Caco-2 (cell line): ENCODE measurements around the gene AGXT2. TPM values are rescaled to one million over a fixed set of nuclear protein-coding genes. Genes with fewer than 3 reads are reported as not detected.

ENCODE experiments used
- Bru-seq: library from RNA; stranded (reverse); fragments of 400-500 nt; gene quantifications from one replicate; lab custom pipeline; 2021; lab: Mats Ljungman, UMichigan
- BruChase-seq, 2 experiments: library from RNA; stranded (reverse); fragments of 400-500 nt; gene quantifications; one replicate each; lab custom pipeline; 2021; lab: Mats Ljungman, UMichigan
- BruUV-seq: library from RNA; stranded (reverse); fragments of 400-500 nt; replicated peaks from 2 replicates; lab custom pipeline; 2021; lab: Mats Ljungman, UMichigan
- CTCF ChIA-PET: fragments of 300-600 bp; sonication (Branson Sonifier 250); formaldehyde crosslinking; loops from one replicate; lab custom pipeline; 2022; ENCODE audit warnings: antibody characterized with exemption; lab: Charles Lee
- POLR2A ChIA-PET: fragments of 300-600 bp; sonication (Branson Sonifier 250); formaldehyde crosslinking; loops from one replicate; lab custom pipeline; 2022; ENCODE audit warnings: antibody characterized with exemption; lab: Charles Lee
- DNase-seq, 2 experiments: peaks; one replicate each; pipeline versions ENCODE4 v3.0.0 to v3.0.0-alpha.2; 2020 to 2022
- H3K27me3 ChIP-seq: replicated peaks from 2 replicates; pipeline ENCODE4 v1.6.0; 2011; ENCODE audit warnings: low read length; ENCODE audit not compliant: control insufficient read depth, insufficient read depth
- H3K36me3 ChIP-seq: 2 replicates; pipeline ENCODE4 v1.5.1; 2011; ENCODE audit warnings: low read length; ENCODE audit not compliant: control insufficient read depth, insufficient read depth
- H3K4me1 ChIP-seq: fragments of 250-450 bp; sonication (Bioruptor Pico); 2 replicates; pipeline ENCODE4 v1.5.1; 2020; ENCODE audit warnings: mild to moderate bottlenecking
- H3K4me3 ChIP-seq: 2 replicates; pipeline ENCODE4 v1.5.1; 2011; ENCODE audit warnings: low read depth, mild to moderate bottlenecking, control low read depth, low read length
- H3K9me3 ChIP-seq: fragments of 250-450 bp; sonication (Bioruptor Pico); 2 replicates; pipeline ENCODE4 v1.5.1; 2020; ENCODE audit warnings: mild to moderate bottlenecking, moderate library complexity
- H3K27ac Mint-ChIP-seq: one replicate; pipeline ENCODE4 v1.8.0; 2022; ENCODE audit warnings: mixed read lengths; ENCODE audit not compliant: unreplicated experiment
- H3K27me3 Mint-ChIP-seq: one replicate; pipeline ENCODE4 v1.8.0; 2022; ENCODE audit warnings: mixed read lengths; ENCODE audit not compliant: insufficient read depth, unreplicated experiment
- H3K36me3 Mint-ChIP-seq: one replicate; pipeline ENCODE4 v1.8.0; 2022; ENCODE audit warnings: mild to moderate bottlenecking, mixed read lengths; ENCODE audit not compliant: insufficient read depth, unreplicated experiment
- H3K4me1 Mint-ChIP-seq: one replicate; pipeline ENCODE4 v1.8.0; 2022; ENCODE audit warnings: low read depth, mixed read lengths; ENCODE audit not compliant: unreplicated experiment
- H3K4me3 Mint-ChIP-seq: one replicate; pipeline ENCODE4 v1.8.0; 2022; ENCODE audit warnings: mild to moderate bottlenecking, moderate library complexity, mixed read lengths; ENCODE audit not compliant: unreplicated experiment
- H3K9me3 Mint-ChIP-seq: one replicate; pipeline ENCODE4 v1.8.0; 2022; ENCODE audit warnings: mixed read lengths; ENCODE audit not compliant: unreplicated experiment
- intact Hi-C: fragments of 100-400 bp; cut with micrococcal nuclease; formaldehyde crosslinking; loops from one replicate; pipeline ENCODE4 v1.10.0; 2022; ENCODE audit not compliant: unreplicated experiment
- long read RNA-seq: library from polyadenylated mRNA; stranded (forward); transcript quantifications from one replicate; pipeline ENCODE4 v2.0.0, GENCODE V29; 2022
- total RNA-seq: library from RNA; stranded (reverse); gene quantifications from 2 replicates; pipeline ENCODE4 v1.2.3, GENCODE V29; 2022
- TF ChIP-seq, protein P1 (sequence below), 2 experiments: fragments of 200-600 bp in 1 of 2; IDR thresholded peaks; 1 replicate in 1 of 2; 2 replicates in 1 of 2; pipeline versions ENCODE4 v1.5.1 to v1.8.0; 2011 to 2022; ENCODE audit warnings: antibody characterized with exemption in 1 of 2, control low read depth in 1 of 2, inconsistent platforms in 1 of 2, low read depth in 1 of 2, low read length in 1 of 2, mild to moderate bottlenecking in 1 of 2, moderate library complexity in 1 of 2; ENCODE audit not compliant: insufficient read depth in 1 of 2, severe bottlenecking in 1 of 2, unreplicated experiment in 1 of 2

The AGXT2 gene
- 0.21 TPM in 1 of 2 replicates, not detected in the other for total RNA-seq
- Bru-seq, nascent RNA = percentile 12 among the genes with signal in this experiment
- percentile 14 among the genes with signal in this experiment for BruChase-seq, experiment 1, labeled RNA remaining after a 2-hour chase
- percentile 5 among the genes with signal in this experiment for BruChase-seq, experiment 2, labeled RNA remaining after a 6-hour chase
- long read RNA-seq, partial matches to known transcripts = 1 of 2 reads
- long read RNA-seq, other reads (novel, unspliced or antisense) = 1 of 2 reads

GRCh38 chr5:35047785-35048404 lies at the start of gene AGXT2:
Gene AGXT2, minus strand, starts transcription at chr5:35047949. Its CDS starts 57 bp downstream, at chr5:35047892.
- no peaks in the 10 kb centered on the region for H3K27me3 ChIP-seq
- ChIA-PET CTCF (no interaction called here), POLR2A (no interaction called here)
- peaks cover 17% of the 10 kb centered on the region for H3K4me1 ChIP-seq
- intact Hi-C loops = no loop called here
- BruUV-seq = no TSS peak
- H3K4me1 Mint-ChIP-seq = peaks cover 23% of the 10 kb centered on the region
- DNase-seq = no peak
- no peak within 1 kb of the TSS for H3K4me3 Mint-ChIP-seq
- H3K9me3 ChIP-seq = no peaks in the 10 kb centered on the region
- no peaks in the 10 kb centered on the region for H3K36me3 Mint-ChIP-seq
- no peaks in the 10 kb centered on the region for H3K36me3 ChIP-seq
- no peaks in the 10 kb centered on the region for H3K9me3 Mint-ChIP-seq
- TF ChIP-seq, protein P1, sequence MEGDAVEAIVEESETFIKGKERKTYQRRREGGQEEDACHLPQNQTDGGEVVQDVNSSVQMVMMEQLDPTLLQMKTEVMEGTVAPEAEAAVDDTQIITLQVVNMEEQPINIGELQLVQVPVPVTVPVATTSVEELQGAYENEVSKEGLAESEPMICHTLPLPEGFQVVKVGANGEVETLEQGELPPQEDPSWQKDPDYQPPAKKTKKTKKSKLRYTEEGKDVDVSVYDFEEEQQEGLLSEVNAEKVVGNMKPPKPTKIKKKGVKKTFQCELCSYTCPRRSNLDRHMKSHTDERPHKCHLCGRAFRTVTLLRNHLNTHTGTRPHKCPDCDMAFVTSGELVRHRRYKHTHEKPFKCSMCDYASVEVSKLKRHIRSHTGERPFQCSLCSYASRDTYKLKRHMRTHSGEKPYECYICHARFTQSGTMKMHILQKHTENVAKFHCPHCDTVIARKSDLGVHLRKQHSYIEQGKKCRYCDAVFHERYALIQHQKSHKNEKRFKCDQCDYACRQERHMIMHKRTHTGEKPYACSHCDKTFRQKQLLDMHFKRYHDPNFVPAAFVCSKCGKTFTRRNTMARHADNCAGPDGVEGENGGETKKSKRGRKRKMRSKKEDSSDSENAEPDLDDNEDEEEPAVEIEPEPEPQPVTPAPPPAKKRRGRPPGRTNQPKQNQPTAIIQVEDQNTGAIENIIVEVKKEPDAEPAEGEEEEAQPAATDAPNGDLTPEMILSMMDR (IDR thresholded peaks at IDR 0.05; ENCODE audit: insufficient read depth in 1 of 2, low read depth in 1 of 2, low read length in 1 of 2, severe bottlenecking in 1 of 2, unreplicated experiment in 1 of 2) = no peak
- no peak within 1 kb of the TSS for H3K4me3 ChIP-seq
- no peaks in the 10 kb centered on the region for H3K27me3 Mint-ChIP-seq
- H3K27ac Mint-ChIP-seq = peak within 1 kb of the TSS; percentile 2

DNA sequence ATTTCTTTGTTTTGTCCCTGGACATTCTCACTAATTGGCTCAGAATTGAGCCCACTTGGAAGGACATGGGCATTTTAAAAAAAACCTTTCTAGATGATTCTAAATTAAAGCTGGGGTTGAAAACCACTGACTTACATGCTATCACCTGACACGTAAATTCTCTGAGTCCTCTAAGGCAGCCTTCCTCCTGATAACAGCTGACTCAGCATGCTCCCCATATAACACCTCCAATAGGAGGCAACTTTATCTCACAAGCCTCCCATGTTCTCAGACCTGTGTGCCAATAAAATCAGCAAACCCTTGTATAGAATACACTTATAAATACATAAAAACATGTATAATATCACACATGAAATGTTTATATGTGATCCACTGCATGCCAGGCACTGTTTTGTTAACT lies 49.2 kb upstream of the AGXT2 start:
- peaks cover 5% of the 10 kb centered on the region for H3K36me3 Mint-ChIP-seq
- ChIA-PET POLR2A (no interaction called here), CTCF (no interaction called here)
- no peaks in the 10 kb centered on the region for H3K4me1 ChIP-seq
- H3K9me3 Mint-ChIP-seq = no peaks in the 10 kb centered on the region
- intact Hi-C loops = no loop called here
- DNase-seq = no peak
- no peak overlapping the region for H3K4me3 Mint-ChIP-seq
- H3K4me3 ChIP-seq = no peak overlapping the region
- no peaks in the 10 kb centered on the region for H3K27me3 ChIP-seq
- no peaks in the 10 kb centered on the region for H3K9me3 ChIP-seq
- TF ChIP-seq, protein P1 (IDR thresholded peaks at IDR 0.05; ENCODE audit: insufficient read depth in 1 of 2, low read depth in 1 of 2, low read length in 1 of 2, severe bottlenecking in 1 of 2, unreplicated experiment in 1 of 2) = no peak
- H3K36me3 ChIP-seq = no peaks in the 10 kb centered on the region
- BruUV-seq = no TSS peak
- no peaks in the 10 kb centered on the region for H3K27me3 Mint-ChIP-seq
- H3K27ac Mint-ChIP-seq = no peak overlapping the region
- no peaks in the 10 kb centered on the region for H3K4me1 Mint-ChIP-seq

GRCh38 chr5:35096216-35096615 lies 48.5 kb upstream of the AGXT2 start:
- intact Hi-C loops = no loop called here
- H3K27me3 Mint-ChIP-seq = no peaks in the 10 kb centered on the region
- CTCF ChIA-PET = no interaction called here
- peaks cover 5% of the 10 kb centered on the region for H3K36me3 Mint-ChIP-seq
- no peaks in the 10 kb centered on the region for H3K36me3 ChIP-seq
- POLR2A ChIA-PET = no interaction called here
- H3K9me3 ChIP-seq = no peaks in the 10 kb centered on the region
- TF ChIP-seq, protein P1 (IDR thresholded peaks at IDR 0.05; ENCODE audit: insufficient read depth in 1 of 2, low read depth in 1 of 2, low read length in 1 of 2, severe bottlenecking in 1 of 2, unreplicated experiment in 1 of 2) = no peak
- no TSS peak for BruUV-seq
- H3K9me3 Mint-ChIP-seq = no peaks in the 10 kb centered on the region
- H3K27ac Mint-ChIP-seq = no peak overlapping the region
- no peak overlapping the region for H3K4me3 ChIP-seq
- no peaks in the 10 kb centered on the region for H3K27me3 ChIP-seq
- H3K4me3 Mint-ChIP-seq = no peak overlapping the region
- no peaks in the 10 kb centered on the region for H3K4me1 Mint-ChIP-seq
- H3K4me1 ChIP-seq = no peaks in the 10 kb centered on the region
- no peak for DNase-seq
